Peyer's patch (tissue), 4 donors: ENCODE results near the gene CADPS2.

ENCODE experiments used
- CTCF ChIP-seq, 6 experiments: fragments of 450-650 bp in 4 of 6; fragments of 200-600 bp in 2 of 6; sonication (generic) in 1 of 6; IDR thresholded peaks; one replicate each; pipeline ENCODE4 v1.5.1; 2017 to 2019; ENCODE audit warnings: antibody characterized with exemption in 6 of 6, mild to moderate bottlenecking in 3 of 6, moderate library complexity in 1 of 6
- POLR2A ChIP-seq, 2 donors: fragments of 450-650 bp; IDR thresholded peaks; one replicate each; pipeline ENCODE4 v1.5.1; 2017; ENCODE audit warnings: antibody characterized with exemption in 2 of 2, mild to moderate bottlenecking in 2 of 2, moderate library complexity in 2 of 2

GRCh38 chr7:122675621-122676020 is 210.6 kb downstream of the CADPS2 start:
- TF ChIP-seq CTCF (IDR thresholded peaks at IDR 0.05), result no peak
- TF ChIP-seq POLR2A (IDR thresholded peaks at IDR 0.05), result no peak
